ENCODE measurements around the gene FMNL2. TPM values are rescaled to one million over a fixed set of nuclear protein-coding genes. Genes with fewer than 3 reads are reported as not detected.

FMNL2 gene
- total RNA-seq, 1 experiment from 2014 or later, result 28.1 TPM

DNA sequence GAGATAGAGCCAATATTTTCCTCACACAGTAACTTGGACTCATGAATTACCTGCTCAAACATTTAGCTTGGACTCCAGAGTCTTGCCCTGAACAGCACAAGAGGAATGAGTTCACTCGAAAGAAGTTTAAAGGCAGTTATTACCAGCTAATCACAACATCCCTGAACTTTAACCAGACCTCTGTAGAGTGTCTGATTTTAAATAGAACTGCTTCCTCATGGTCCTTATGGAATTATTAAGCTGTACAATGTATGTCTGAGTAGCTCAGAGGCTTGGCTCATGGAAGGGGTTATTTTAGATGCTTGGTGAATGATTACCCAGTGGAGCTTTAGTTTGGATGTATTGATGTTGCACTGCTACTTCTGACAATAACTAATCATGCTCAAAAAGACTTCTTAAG is 183.1 kb downstream of the FMNL2 start:
- no peak overlapping the region for H3K9ac ChIP-seq (ENCODE audit: low read length)
- H3K4me3 ChIP-seq (replicated peaks in 1 of 2; ENCODE audit: low read depth in 1 of 2, low read length in 2 of 2), result no peak overlapping the region
- no peaks in the 10 kb centered on the region for H3K36me3 ChIP-seq (ENCODE audit: control insufficient read depth in 1 of 2, insufficient read depth in 2 of 2, low read length in 2 of 2)
- H3K79me2 ChIP-seq (ENCODE audit: insufficient read depth, low read length), result peaks cover 19% of the 10 kb centered on the region
- CTCF ChIA-PET, result no interaction called here
- H2AFZ ChIP-seq (ENCODE audit: low read depth, low read length, poor library complexity, severe bottlenecking), result no peak overlapping the region
- no peaks in the 10 kb centered on the region for H3K9me2 ChIP-seq (ENCODE audit: insufficient read depth)
- no TSS peak for BruUV-seq (replicated peaks)
- H3K9me3 ChIP-seq (ENCODE audit: control insufficient read depth in 1 of 2, insufficient read depth in 1 of 2, low read depth in 1 of 2, low read length in 2 of 2), result no peaks in the 10 kb centered on the region
- POLR2A ChIA-PET, result no interaction called here
- intact Hi-C loops (cut with micrococcal nuclease), result no loop called here
- peaks cover 4 to 10% of the 10 kb centered on the region in 2 experiments; a peak in 2 of 4 replicates for H3K4me1 ChIP-seq (ENCODE audit: control insufficient read depth in 1 of 2, insufficient read depth in 2 of 2, low read length in 2 of 2)
- DNase-seq (ENCODE audit: low read depth, low spot score) (no peak), ATAC-seq (no peak)
- RAD21 ChIA-PET (ENCODE audit: low non-redundant PET in 1 of 2, low total read pairs in 2 of 2, uncharacterized antibody in 2 of 2, unreplicated experiment in 2 of 2), result no interaction called here
- 0 out of 2 replicates have a peak, but pooled peaks cover 4% of the 10 kb centered on the region for H4K20me1 ChIP-seq (ENCODE audit: insufficient read depth)
- H3K4me2 ChIP-seq (ENCODE audit: low read length), result no peak overlapping the region
- no peak overlapping the region for H3K27ac ChIP-seq (ENCODE audit: low read depth, low read length)
- no peaks in the 10 kb centered on the region for H3K27me3 ChIP-seq (ENCODE audit: insufficient read depth, low read length)
- TF ChIP-seq EGR1 (IDR thresholded peaks at IDR 0.05; ENCODE audit: low read depth), result no peak
- no peak for TF ChIP-seq YY1 (IDR thresholded peaks at IDR 0.05; ENCODE audit: extremely low read depth, insufficient replicate concordance, low read depth, low read length)
- TF ChIP-seq ZNF274 (IDR thresholded peaks at IDR 0.05; ENCODE audit: low read depth, low read length), result no peak
- TF ChIP-seq, protein P1, sequence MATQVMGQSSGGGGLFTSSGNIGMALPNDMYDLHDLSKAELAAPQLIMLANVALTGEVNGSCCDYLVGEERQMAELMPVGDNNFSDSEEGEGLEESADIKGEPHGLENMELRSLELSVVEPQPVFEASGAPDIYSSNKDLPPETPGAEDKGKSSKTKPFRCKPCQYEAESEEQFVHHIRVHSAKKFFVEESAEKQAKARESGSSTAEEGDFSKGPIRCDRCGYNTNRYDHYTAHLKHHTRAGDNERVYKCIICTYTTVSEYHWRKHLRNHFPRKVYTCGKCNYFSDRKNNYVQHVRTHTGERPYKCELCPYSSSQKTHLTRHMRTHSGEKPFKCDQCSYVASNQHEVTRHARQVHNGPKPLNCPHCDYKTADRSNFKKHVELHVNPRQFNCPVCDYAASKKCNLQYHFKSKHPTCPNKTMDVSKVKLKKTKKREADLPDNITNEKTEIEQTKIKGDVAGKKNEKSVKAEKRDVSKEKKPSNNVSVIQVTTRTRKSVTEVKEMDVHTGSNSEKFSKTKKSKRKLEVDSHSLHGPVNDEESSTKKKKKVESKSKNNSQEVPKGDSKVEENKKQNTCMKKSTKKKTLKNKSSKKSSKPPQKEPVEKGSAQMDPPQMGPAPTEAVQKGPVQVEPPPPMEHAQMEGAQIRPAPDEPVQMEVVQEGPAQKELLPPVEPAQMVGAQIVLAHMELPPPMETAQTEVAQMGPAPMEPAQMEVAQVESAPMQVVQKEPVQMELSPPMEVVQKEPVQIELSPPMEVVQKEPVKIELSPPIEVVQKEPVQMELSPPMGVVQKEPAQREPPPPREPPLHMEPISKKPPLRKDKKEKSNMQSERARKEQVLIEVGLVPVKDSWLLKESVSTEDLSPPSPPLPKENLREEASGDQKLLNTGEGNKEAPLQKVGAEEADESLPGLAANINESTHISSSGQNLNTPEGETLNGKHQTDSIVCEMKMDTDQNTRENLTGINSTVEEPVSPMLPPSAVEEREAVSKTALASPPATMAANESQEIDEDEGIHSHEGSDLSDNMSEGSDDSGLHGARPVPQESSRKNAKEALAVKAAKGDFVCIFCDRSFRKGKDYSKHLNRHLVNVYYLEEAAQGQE (IDR thresholded peaks at IDR 0.05; ENCODE audit: low read depth), result no peak
- TF ChIP-seq FOSL1 (IDR thresholded peaks at IDR 0.05; ENCODE audit: low read depth), result no peak
- no peak for TF ChIP-seq TCF7L2 (IDR thresholded peaks at IDR 0.05; ENCODE audit: borderline replicate concordance, extremely low read depth, insufficient read depth, insufficient read length)
- TF ChIP-seq, protein P2, sequence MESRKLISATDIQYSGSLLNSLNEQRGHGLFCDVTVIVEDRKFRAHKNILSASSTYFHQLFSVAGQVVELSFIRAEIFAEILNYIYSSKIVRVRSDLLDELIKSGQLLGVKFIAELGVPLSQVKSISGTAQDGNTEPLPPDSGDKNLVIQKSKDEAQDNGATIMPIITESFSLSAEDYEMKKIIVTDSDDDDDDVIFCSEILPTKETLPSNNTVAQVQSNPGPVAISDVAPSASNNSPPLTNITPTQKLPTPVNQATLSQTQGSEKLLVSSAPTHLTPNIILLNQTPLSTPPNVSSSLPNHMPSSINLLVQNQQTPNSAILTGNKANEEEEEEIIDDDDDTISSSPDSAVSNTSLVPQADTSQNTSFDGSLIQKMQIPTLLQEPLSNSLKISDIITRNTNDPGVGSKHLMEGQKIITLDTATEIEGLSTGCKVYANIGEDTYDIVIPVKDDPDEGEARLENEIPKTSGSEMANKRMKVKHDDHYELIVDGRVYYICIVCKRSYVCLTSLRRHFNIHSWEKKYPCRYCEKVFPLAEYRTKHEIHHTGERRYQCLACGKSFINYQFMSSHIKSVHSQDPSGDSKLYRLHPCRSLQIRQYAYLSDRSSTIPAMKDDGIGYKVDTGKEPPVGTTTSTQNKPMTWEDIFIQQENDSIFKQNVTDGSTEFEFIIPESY (IDR thresholded peaks at IDR 0.05; ENCODE audit: extremely low read depth, insufficient replicate concordance, low read length), result no peak

Data from HCT116 (cell line).